HFF-Myc (cell line): Measurements from ENCODE around the gene RRP1.

Experiments
- DNase-seq: peaks from one replicate; pipeline ENCODE4 v3.0.0-alpha.2; 2011; ENCODE audit warnings: low read depth; ENCODE audit errors: extremely low read depth
- H3K4me3 ChIP-seq: replicated peaks from 2 replicates; pipeline ENCODE4 v1.5.1; 2011; ENCODE audit warnings: low read depth, mild to moderate bottlenecking, control low read depth, low read length
- CTCF ChIP-seq: IDR thresholded peaks from 2 replicates; pipeline ENCODE4 v1.5.1; 2012; ENCODE audit warnings: mild to moderate bottlenecking, low read depth, low read length, control low read depth; ENCODE audit errors: missing control alignments

Gene RRP1

GRCh38 chr21:43759651-43760050 lies 29.7 kb upstream of the RRP1 start:
- no peak overlapping the region for H3K4me3 ChIP-seq
- no peak for DNase-seq
- TF ChIP-seq CTCF, result no peak

- DNase-seq, result no peak
- no peak for TF ChIP-seq CTCF
- no peak overlapping the region for H3K4me3 ChIP-seq
Observed at GRCh38 chr21:43760391-43760958, 28.9 kb upstream of the RRP1 start.

GRCh38 chr21:43761886-43762285 lies 27.5 kb upstream of the RRP1 start:
- DNase-seq, result no peak
- no peak for TF ChIP-seq CTCF
- no peak overlapping the region for H3K4me3 ChIP-seq

- no peak overlapping the region for H3K4me3 ChIP-seq
- no peak for DNase-seq
- no peak for TF ChIP-seq CTCF
Observed at GRCh38 chr21:43762303-43763128, 26.9 kb upstream of the RRP1 start.

GRCh38 chr21:43763901-43764523 lies 25.4 kb upstream of the RRP1 start:
- DNase-seq, result no peak
- no peak for TF ChIP-seq CTCF
- H3K4me3 ChIP-seq, result no peak overlapping the region

- no peak for DNase-seq
- H3K4me3 ChIP-seq, result no peak overlapping the region
- no peak for TF ChIP-seq CTCF
Observed at GRCh38 chr21:43764576-43765495, 24.5 kb upstream of the RRP1 start.
